ENCODE measurements around the gene VPS13D.

Gene VPS13D

DNA sequence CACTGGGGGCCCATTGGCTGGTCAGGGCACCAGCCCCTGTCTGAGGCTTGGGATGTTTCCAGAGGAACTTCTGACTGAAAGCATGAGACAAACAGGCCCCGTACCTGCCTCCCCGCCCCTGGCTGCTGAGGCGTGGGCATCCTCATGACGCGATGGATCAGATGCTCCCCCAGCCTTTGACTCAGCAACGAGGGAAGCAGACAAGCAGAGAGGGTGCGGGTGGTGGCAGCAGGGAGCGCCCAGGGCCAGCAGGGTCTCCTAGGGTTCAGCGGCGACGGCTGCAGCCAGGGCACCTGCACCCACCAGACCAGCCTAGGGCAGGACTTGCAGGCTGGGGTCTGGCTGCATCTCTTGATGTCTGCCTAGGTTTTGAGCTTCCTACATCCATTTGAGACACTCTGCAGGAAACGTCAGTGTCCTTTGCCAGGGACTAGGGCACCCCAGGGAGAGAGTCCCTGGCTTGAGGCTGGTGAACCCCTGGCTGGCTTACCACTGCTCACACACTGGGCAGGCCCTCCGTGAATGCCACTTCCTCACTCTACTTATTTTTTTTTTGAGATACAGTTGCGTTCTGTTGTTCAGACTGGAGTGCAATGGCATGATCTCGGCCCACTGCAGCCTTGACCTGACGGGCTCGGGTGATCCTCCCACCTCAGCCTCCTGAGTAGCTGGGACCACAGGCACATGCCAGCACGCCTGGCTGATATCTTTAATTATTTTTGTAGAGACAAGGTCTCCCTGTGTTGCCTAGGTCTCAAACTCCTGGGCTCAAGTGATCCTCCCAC lies 324.9 kb downstream of the VPS13D start:
- Histone ChIP-seq H3K4me3 (ENCODE audit: low read depth in 1 of 2, low read length in 1 of 2) (no peak overlapping the region), H3K4me1 (ENCODE audit: control insufficient read depth in 1 of 2, insufficient read depth in 1 of 2, low read depth in 1 of 2, low read length in 1 of 2) (no peaks in the 10 kb centered on the region), H3K36me3 (no peaks in the 10 kb centered on the region), H3K9me3 (no peaks in the 10 kb centered on the region), H3K27me3 (no peaks in the 10 kb centered on the region), H3K27ac (no peak overlapping the region)
- TF ChIP-seq, protein P1, sequence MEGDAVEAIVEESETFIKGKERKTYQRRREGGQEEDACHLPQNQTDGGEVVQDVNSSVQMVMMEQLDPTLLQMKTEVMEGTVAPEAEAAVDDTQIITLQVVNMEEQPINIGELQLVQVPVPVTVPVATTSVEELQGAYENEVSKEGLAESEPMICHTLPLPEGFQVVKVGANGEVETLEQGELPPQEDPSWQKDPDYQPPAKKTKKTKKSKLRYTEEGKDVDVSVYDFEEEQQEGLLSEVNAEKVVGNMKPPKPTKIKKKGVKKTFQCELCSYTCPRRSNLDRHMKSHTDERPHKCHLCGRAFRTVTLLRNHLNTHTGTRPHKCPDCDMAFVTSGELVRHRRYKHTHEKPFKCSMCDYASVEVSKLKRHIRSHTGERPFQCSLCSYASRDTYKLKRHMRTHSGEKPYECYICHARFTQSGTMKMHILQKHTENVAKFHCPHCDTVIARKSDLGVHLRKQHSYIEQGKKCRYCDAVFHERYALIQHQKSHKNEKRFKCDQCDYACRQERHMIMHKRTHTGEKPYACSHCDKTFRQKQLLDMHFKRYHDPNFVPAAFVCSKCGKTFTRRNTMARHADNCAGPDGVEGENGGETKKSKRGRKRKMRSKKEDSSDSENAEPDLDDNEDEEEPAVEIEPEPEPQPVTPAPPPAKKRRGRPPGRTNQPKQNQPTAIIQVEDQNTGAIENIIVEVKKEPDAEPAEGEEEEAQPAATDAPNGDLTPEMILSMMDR (IDR thresholded peaks at IDR 0.05), result no peak

DNA sequence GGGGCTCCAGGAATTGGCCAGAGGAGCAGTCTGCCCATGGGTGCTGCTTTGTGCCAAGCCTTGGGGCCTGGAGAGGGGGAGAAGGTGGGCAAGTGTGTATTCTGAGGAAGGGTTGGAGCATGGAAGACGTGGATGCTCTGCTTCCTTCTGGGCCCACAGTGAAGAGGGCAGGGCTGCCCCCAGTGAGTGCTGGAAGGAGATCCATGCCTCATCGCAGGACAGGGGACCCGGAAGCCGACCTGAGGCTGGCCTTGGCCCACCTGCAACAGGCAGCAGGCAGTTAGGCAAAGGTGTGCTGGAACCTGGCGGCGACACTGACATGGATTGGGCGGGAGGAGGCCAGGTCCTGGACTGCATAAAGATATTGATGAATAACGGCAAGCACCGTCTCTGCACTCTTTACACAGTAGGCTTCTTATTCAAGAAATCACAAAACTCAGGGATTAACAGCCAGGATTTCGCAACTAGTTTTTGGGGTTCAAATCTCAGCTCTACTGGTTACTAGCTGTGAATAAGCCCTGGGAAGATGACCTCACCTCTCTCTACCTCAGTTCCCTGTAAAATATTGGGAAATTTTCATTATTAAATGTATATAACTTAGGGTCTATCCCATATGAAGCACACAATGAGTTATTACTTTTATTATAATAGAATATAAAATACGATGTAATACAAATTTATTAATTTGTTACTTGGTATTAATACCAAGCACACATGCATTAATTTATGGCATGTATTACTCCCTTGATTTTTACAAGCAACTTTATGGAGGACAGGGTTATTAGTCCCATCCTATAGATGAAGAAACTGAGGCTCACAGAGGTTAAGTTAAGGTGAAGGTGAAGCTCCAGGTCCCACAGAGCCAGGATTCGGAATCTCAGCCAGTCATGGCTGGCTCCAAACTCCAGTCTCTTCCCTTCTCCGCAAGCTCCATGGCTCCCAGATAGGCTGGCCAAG lies 325.9 kb downstream of the VPS13D start:
- TF ChIP-seq, protein P1 (IDR thresholded peaks at IDR 0.05), result no peak
- Histone ChIP-seq H3K4me1 (ENCODE audit: control insufficient read depth in 1 of 2, insufficient read depth in 1 of 2, low read depth in 1 of 2, low read length in 1 of 2) (no peaks in the 10 kb centered on the region), H3K27me3 (no peaks in the 10 kb centered on the region), H3K9me3 (no peaks in the 10 kb centered on the region), H3K27ac (no peak overlapping the region), H3K4me3 (ENCODE audit: low read depth in 1 of 2, low read length in 1 of 2) (no peak overlapping the region), H3K36me3 (no peaks in the 10 kb centered on the region)

DNA sequence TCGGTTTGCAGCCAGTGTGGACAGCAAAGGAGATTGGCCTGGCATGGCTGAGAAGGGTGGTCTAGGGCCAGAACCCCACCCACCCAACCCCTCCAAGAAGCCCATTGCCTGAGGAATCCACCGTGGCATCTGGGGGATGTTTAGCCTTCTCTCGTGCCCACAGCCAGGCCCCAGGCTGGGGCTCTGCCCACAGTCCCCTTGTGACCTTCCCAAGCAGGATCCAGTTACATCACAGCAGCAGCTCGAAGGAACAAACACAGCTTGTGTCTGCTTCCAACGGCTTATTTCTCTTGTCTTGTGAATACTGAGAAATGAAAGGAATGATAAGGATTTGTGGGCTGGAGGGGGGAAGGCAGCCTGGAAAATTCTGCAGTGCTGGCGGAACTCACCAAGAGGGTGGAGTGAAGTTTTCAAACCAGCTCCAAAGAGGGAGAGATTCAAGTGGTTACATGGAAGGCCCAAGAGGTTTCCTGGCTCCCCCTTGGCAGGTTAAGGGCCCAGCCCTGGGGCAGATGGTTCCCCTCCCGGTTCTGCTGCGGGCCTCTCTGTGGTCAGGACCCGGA lies 326.6 kb downstream of the VPS13D start:
- TF ChIP-seq, protein P1 (IDR thresholded peaks at IDR 0.05), result no peak
- no peaks in the 10 kb centered on the region for H3K27me3 ChIP-seq
- no peaks in the 10 kb centered on the region for H3K4me1 ChIP-seq (ENCODE audit: control insufficient read depth in 1 of 2, insufficient read depth in 1 of 2, low read depth in 1 of 2, low read length in 1 of 2)
- H3K4me3 ChIP-seq (ENCODE audit: low read depth in 1 of 2, low read length in 1 of 2), result no peak overlapping the region
- H3K27ac ChIP-seq, result no peak overlapping the region
- H3K36me3 ChIP-seq, result no peaks in the 10 kb centered on the region
- H3K9me3 ChIP-seq, result no peaks in the 10 kb centered on the region

GRCh38 chr1:12556957-12557935 lies 327.4 kb downstream of the VPS13D start:
- Histone ChIP-seq H3K4me3 (ENCODE audit: low read depth in 1 of 2, low read length in 1 of 2) (no peak overlapping the region), H3K4me1 (ENCODE audit: control insufficient read depth in 1 of 2, insufficient read depth in 1 of 2, low read depth in 1 of 2, low read length in 1 of 2) (no peaks in the 10 kb centered on the region), H3K9me3 (no peaks in the 10 kb centered on the region), H3K27ac (no peak overlapping the region), H3K27me3 (no peaks in the 10 kb centered on the region), H3K36me3 (no peaks in the 10 kb centered on the region)
- TF ChIP-seq, protein P1 (IDR thresholded peaks at IDR 0.05), result no peak

DNA sequence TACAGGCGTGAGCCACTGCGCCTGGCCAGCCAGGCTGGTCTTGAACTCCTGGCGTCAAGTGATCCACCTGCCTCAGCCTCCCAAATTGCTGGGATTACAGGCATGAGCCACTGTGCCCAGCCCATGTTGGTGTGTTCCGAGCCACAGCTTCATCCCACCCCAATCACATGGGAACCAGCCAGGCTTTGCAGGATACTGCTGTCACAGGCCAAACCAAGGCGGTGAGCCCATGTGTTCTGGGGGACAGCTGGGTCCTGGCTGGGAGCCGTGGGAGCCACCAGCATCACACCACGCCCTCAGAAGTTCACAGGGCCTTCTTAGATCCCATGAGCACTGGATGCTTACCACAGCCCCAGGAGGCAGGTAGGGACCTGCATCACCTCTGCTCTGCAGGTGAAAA lies 331.3 kb downstream of the VPS13D start:
- Histone ChIP-seq H3K4me3 (ENCODE audit: low read depth in 1 of 2, low read length in 1 of 2) (no peak overlapping the region), H3K27me3 (no peaks in the 10 kb centered on the region), H3K27ac (no peak overlapping the region), H3K9me3 (no peaks in the 10 kb centered on the region), H3K36me3 (no peaks in the 10 kb centered on the region), H3K4me1 (ENCODE audit: control insufficient read depth in 1 of 2, insufficient read depth in 1 of 2, low read depth in 1 of 2, low read length in 1 of 2) (no peaks in the 10 kb centered on the region)
- TF ChIP-seq, protein P1 (IDR thresholded peaks at IDR 0.05), result no peak
